Hippocampal formation (tissue), 2 donors: Measurements from ENCODE around the gene PPM1H.

Experiments
- DNase-seq, 2 donors: peaks; one replicate each; lab custom pipeline; 2025; lab: John Stamatoyannopoulos, UW

The PPM1H gene

GRCh38 chr12:62873826-62874448, 61.0 kb downstream of the PPM1H start:
- DNase-seq = no peak

GRCh38 chr12:62873116-62873825, 61.7 kb downstream of the PPM1H start:
- no peak for DNase-seq

GRCh38 chr12:62868820-62869219, 66.1 kb downstream of the PPM1H start:
- DNase-seq = no peak

- no peak for DNase-seq
Observed at GRCh38 chr12:62866451-62867082, 68.4 kb downstream of the PPM1H start.

GRCh38 chr12:62865937-62866336, 69.0 kb downstream of the PPM1H start:
- no peak for DNase-seq

- peak in 1 of 2 donors; percentile 54 for DNase-seq
Observed at GRCh38 chr12:62865065-62865464, 69.9 kb downstream of the PPM1H start.

- no peak for DNase-seq
Observed at GRCh38 chr12:62862259-62862881, 72.6 kb downstream of the PPM1H start.

GRCh38 chr12:62861586-62861985, 73.4 kb downstream of the PPM1H start:
- DNase-seq = peak; percentile 18 to 27

GRCh38 chr12:62860501-62861411, 74.2 kb downstream of the PPM1H start:
- DNase-seq = no peak

- no peak for DNase-seq
Observed at GRCh38 chr12:62860020-62860419, 74.9 kb downstream of the PPM1H start.

- DNase-seq = peak in 1 of 2 donors; percentile 29
Observed at GRCh38 chr12:62859321-62859737, 75.6 kb downstream of the PPM1H start.

GRCh38 chr12:62856454-62856853, 78.5 kb downstream of the PPM1H start:
- DNase-seq = no peak

GRCh38 chr12:62854024-62854423, 80.9 kb downstream of the PPM1H start:
- no peak for DNase-seq

GRCh38 chr12:62849398-62849797, 85.6 kb downstream of the PPM1H start:
- no peak for DNase-seq

GRCh38 chr12:62848418-62848817, 86.5 kb downstream of the PPM1H start:
- DNase-seq = no peak

- no peak for DNase-seq
Observed at GRCh38 chr12:62847709-62848108, 87.2 kb downstream of the PPM1H start.

- DNase-seq = no peak
Observed at GRCh38 chr12:62846491-62846890, 88.5 kb downstream of the PPM1H start.

- DNase-seq = no peak
Observed at GRCh38 chr12:62844915-62845314, 90.0 kb downstream of the PPM1H start.

- DNase-seq = no peak
Observed at GRCh38 chr12:62843716-62844115, 91.2 kb downstream of the PPM1H start.

GRCh38 chr12:62841846-62842245, 93.1 kb downstream of the PPM1H start:
- no peak for DNase-seq

GRCh38 chr12:62840806-62841205, 94.1 kb downstream of the PPM1H start:
- DNase-seq = no peak
